ENCODE measurements around the gene PSMF1.

PSMF1 gene

DNA sequence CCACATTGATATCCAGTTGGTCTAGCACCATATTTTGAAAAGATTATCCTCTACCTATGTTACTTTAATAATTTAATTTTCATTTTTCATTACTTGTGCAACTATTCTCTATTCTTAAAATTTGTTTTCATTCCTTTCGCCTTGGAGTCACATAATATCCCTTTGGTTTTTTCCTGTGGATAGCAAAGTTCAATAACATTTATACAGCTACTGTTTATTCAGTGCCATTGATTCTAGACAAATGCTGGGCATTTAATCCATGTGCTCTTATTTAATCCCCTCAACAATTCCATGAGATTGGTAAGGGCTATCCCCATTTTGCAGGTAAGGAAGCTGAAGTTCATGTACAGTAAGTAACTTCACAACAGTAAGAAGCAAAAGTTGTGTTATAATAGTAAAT, 32.6 kb downstream of the PSMF1 start:
- H3K27me3 ChIP-seq (ENCODE audit: control insufficient read depth, low read length), result no peaks in the 10 kb centered on the region
- peaks cover 49% of the 10 kb centered on the region for H3K36me3 ChIP-seq (ENCODE audit: control insufficient read depth, low read length)
- H3K79me2 ChIP-seq (ENCODE audit: control insufficient read depth, low read length), result no peaks in the 10 kb centered on the region
- H3K4me3 ChIP-seq (ENCODE audit: low read length), result no peak overlapping the region
- no peaks in the 10 kb centered on the region for H3K4me1 ChIP-seq (ENCODE audit: control insufficient read depth, low read length)
- TF ChIP-seq, protein P1, sequence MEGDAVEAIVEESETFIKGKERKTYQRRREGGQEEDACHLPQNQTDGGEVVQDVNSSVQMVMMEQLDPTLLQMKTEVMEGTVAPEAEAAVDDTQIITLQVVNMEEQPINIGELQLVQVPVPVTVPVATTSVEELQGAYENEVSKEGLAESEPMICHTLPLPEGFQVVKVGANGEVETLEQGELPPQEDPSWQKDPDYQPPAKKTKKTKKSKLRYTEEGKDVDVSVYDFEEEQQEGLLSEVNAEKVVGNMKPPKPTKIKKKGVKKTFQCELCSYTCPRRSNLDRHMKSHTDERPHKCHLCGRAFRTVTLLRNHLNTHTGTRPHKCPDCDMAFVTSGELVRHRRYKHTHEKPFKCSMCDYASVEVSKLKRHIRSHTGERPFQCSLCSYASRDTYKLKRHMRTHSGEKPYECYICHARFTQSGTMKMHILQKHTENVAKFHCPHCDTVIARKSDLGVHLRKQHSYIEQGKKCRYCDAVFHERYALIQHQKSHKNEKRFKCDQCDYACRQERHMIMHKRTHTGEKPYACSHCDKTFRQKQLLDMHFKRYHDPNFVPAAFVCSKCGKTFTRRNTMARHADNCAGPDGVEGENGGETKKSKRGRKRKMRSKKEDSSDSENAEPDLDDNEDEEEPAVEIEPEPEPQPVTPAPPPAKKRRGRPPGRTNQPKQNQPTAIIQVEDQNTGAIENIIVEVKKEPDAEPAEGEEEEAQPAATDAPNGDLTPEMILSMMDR (IDR thresholded peaks at IDR 0.05; ENCODE audit: low read depth, low read length, poor library complexity, severe bottlenecking), result no peak
- no peak for TF ChIP-seq EZH2phosphoT487 (IDR thresholded peaks at IDR 0.05; ENCODE audit: borderline replicate concordance, low read length)
- H4K20me1 ChIP-seq (ENCODE audit: control insufficient read depth, insufficient read depth, low read depth, low read length), result no peaks in the 10 kb centered on the region
- no peaks in the 10 kb centered on the region for H3F3A ChIP-seq (ENCODE audit: control insufficient read depth, insufficient read depth)
- H3K4me2 ChIP-seq (ENCODE audit: low read length), result no peak overlapping the region
- H3K9me2 ChIP-seq (replicated peaks; ENCODE audit: control insufficient read depth, low read length), result no peaks in the 10 kb centered on the region
- no peaks in the 10 kb centered on the region for H3K9me3 ChIP-seq (ENCODE audit: control insufficient read depth, insufficient read depth, low read length)
- no peak overlapping the region for H3K27ac ChIP-seq (ENCODE audit: low read depth, low read length)

DNA sequence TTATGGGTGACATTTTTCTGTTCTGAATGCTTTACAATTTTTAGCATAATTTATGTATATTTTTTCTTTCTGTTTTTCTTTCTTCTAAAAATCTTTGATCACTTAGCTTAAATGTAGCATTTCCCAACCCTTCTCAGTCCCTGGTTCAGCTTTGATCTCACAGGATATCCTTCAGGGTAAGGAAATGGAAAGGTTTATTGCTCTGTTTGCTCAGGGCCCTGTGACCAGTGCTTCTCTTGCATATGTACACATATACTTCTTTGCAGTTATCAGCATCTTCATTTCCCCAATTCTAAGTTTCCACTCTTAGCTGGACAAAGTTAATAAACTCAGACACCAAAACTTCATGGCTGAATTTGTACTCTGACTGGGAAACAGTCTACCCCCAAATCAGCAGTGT, 35.8 kb downstream of the PSMF1 start:
- no peak overlapping the region for H3K27ac ChIP-seq (ENCODE audit: low read depth, low read length)
- H3K36me3 ChIP-seq (ENCODE audit: control insufficient read depth, low read length), result peaks cover 30% of the 10 kb centered on the region
- H3K4me1 ChIP-seq (ENCODE audit: control insufficient read depth, low read length), result no peaks in the 10 kb centered on the region

DNA sequence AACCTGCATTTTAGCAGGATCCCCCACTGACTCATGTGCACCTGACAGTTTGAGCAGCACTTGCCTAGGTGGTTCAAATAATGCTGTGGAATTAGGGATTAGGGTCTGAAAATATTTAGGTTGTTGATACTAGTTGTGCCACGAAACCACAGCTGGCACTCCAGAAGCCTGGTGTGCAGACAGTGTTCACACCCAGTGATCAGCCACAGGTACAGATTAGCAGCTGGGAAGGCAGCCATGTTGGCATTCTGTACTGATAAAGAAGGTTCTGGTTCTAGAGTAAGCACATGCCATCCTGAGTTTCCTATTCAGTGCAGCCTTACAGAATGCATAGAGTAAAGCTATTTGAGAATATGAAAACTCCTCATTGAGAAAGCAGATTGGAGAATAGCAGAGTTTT, 36.3 kb downstream of the PSMF1 start:
- Histone ChIP-seq H3K9me2 (replicated peaks; ENCODE audit: control insufficient read depth, low read length) (no peaks in the 10 kb centered on the region), H4K20me1 (ENCODE audit: control insufficient read depth, insufficient read depth, low read depth, low read length) (no peaks in the 10 kb centered on the region), H3K9me3 (ENCODE audit: control insufficient read depth, insufficient read depth, low read length) (no peaks in the 10 kb centered on the region), H3K4me3 (ENCODE audit: low read length) (no peak overlapping the region), H3K36me3 (ENCODE audit: control insufficient read depth, low read length) (peaks cover 28% of the 10 kb centered on the region), H3F3A (ENCODE audit: control insufficient read depth, insufficient read depth) (no peaks in the 10 kb centered on the region), H3K4me2 (ENCODE audit: low read length) (no peak overlapping the region), H3K4me1 (ENCODE audit: control insufficient read depth, low read length) (no peaks in the 10 kb centered on the region), H3K27ac (ENCODE audit: low read depth, low read length) (no peak overlapping the region), H3K79me2 (ENCODE audit: control insufficient read depth, low read length) (no peaks in the 10 kb centered on the region), H3K27me3 (ENCODE audit: control insufficient read depth, low read length) (no peaks in the 10 kb centered on the region)
- TF ChIP-seq EZH2phosphoT487 (IDR thresholded peaks at IDR 0.05; ENCODE audit: borderline replicate concordance, low read length), result no peak
- TF ChIP-seq, protein P1 (IDR thresholded peaks at IDR 0.05; ENCODE audit: low read depth, low read length, poor library complexity, severe bottlenecking), result no peak

More for the DNA sequence above, 35.8 kb downstream of the PSMF1 start:
- Histone ChIP-seq H3K9me3 (ENCODE audit: control insufficient read depth, insufficient read depth, low read length) (no peaks in the 10 kb centered on the region), H3K4me3 (ENCODE audit: low read length) (no peak overlapping the region), H3K9me2 (replicated peaks; ENCODE audit: control insufficient read depth, low read length) (no peaks in the 10 kb centered on the region), H4K20me1 (ENCODE audit: control insufficient read depth, insufficient read depth, low read depth, low read length) (no peaks in the 10 kb centered on the region), H3K27me3 (ENCODE audit: control insufficient read depth, low read length) (no peaks in the 10 kb centered on the region), H3K79me2 (ENCODE audit: control insufficient read depth, low read length) (no peaks in the 10 kb centered on the region), H3F3A (ENCODE audit: control insufficient read depth, insufficient read depth) (no peaks in the 10 kb centered on the region), H3K4me2 (ENCODE audit: low read length) (no peak overlapping the region)
- TF ChIP-seq EZH2phosphoT487 (IDR thresholded peaks at IDR 0.05; ENCODE audit: borderline replicate concordance, low read length), result no peak

DNA sequence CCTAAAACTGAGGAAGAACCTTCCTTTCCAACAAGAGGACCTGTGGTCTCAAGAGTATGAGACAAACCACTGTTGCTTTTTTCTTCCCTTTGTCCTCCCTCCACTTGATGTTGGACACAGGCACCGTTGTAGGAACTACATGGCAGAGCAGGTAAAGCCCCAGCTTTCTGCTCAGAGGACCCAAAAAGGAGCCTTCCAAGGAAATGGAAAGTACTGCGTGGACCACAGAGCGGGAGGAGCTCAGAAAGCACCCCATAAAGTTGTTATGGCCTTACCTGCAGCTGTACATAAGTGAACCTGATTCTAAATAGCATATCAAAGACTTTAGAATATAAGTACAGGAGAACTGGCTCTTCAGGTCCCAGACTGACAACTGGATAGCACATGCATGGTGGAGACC, 36.9 kb downstream of the PSMF1 start:
- TF ChIP-seq, protein P1 (IDR thresholded peaks at IDR 0.05; ENCODE audit: low read depth, low read length, poor library complexity, severe bottlenecking), result no peak
- TF ChIP-seq EZH2phosphoT487 (IDR thresholded peaks at IDR 0.05; ENCODE audit: borderline replicate concordance, low read length), result no peak
- Histone ChIP-seq H3K4me3 (ENCODE audit: low read length) (no peak overlapping the region), H3K27me3 (ENCODE audit: control insufficient read depth, low read length) (no peaks in the 10 kb centered on the region), H3K79me2 (ENCODE audit: control insufficient read depth, low read length) (no peaks in the 10 kb centered on the region), H3F3A (ENCODE audit: control insufficient read depth, insufficient read depth) (no peaks in the 10 kb centered on the region), H4K20me1 (ENCODE audit: control insufficient read depth, insufficient read depth, low read depth, low read length) (no peaks in the 10 kb centered on the region), H3K9me2 (replicated peaks; ENCODE audit: control insufficient read depth, low read length) (no peaks in the 10 kb centered on the region), H3K27ac (ENCODE audit: low read depth, low read length) (no peak overlapping the region), H3K4me1 (ENCODE audit: control insufficient read depth, low read length) (no peaks in the 10 kb centered on the region), H3K36me3 (ENCODE audit: control insufficient read depth, low read length) (peaks cover 31% of the 10 kb centered on the region), H3K9me3 (ENCODE audit: control insufficient read depth, insufficient read depth, low read length) (no peaks in the 10 kb centered on the region), H3K4me2 (ENCODE audit: low read length) (no peak overlapping the region)

Measured in DOHH2 (cell line).